Activated CD8-positive, alpha-beta memory T cell treated with anti-CD3 and anti-CD28 coated beads, Interleukin-2, amount 50 U/mL, for 48 hours (primary cell): ENCODE data around the gene CTNNA2.
A peak's percentile ranks its signal among the peaks of the same experiment; 100 is the strongest.
"Not testable (repeated sequence)": the region's sequence is repeated elsewhere in the genome, so short reads cannot be mapped to it uniquely, and the experiment has no call there.

Source experiments
- DNase-seq: peaks from one replicate; pipeline ENCODE4 v3.0.0-alpha.2; 2020

CTNNA2 gene

GRCh38 chr2:80166483-80167171 is 653.8 kb downstream of the CTNNA2 start:
- DNase-seq, result no peak

DNA sequence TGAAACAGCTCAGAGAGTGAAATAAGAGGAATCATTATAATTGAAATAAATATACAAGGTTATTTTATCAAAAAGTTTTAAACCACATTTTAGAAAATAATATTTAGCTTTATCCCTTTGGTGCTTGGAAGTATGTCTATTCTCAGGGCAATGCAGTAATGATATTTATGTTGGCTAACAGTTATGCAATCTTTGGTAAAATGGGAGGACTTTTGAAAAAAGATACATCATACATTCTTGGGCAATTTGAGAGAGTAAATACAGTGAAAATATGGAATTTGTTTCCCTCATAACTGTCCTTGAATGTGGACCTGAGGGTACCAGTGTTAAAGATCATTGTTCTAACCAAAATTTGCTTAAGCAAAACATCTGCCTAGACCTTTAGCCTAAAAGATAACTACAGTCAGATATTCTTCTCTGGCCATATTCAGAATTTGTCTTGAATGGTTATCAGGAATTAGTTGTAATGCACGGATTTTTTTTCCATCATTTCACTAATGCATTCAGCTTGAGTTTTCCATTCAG is 654.5 kb downstream of the CTNNA2 start:
- no peak for DNase-seq

DNA sequence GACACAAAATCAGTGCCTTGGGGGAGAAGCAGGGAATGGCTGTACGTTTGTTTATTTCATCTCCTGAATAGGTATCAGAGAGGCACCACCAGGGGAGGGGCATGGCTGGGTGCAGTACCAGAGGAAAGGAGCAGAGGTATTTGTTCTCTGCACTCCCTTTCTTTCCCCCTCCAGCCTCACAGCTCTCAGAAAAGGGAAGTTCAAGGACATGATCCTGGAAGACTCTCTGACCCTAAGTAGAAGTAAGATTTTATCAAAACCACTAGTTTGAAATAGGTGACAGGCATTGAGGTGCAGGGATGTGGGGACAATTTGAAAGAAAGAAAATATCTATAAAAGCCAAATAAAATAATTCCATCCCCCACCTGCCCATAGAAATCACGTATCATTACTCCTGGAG is 655.2 kb downstream of the CTNNA2 start:
- no peak for DNase-seq

- DNase-seq, result no peak
These were observed 656.0 kb downstream of the CTNNA2 start for GRCh38 chr2:80168801-80169200.

DNA sequence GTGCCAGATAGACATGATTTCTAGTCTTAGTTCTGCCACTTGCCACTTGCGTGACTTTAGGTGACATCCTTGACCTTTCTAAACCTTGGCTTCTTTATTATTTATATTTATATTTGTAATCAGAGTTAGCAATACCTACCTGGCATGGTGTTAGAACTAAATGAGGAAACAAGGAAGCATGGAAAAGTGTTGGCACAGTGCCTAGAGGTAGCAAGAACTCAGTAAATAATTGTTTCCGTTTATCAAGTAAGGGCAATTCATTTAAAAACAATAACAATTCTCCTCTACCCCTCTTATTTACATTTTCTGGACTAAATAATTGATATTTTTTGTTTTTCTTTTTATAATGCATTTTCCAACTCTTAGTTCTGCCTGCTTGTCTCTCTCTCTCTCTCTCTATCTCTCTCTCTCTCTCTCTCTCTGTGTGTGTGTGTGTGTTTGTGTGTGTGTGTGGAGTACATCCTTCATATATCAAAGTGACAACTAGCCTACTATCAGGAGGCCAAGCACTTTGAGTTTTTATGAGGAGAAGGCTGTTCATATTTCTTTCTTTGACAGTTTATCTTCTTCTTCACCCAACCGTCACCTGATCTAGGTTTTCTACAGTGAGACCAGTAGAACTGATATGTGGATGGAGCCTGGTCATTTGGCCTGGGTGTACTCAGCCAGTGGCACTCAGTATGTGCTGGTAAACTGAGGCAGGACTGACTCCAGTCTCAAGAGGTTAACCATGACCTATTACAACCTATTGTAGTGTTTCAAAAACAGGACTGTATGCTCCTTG is 657.2 kb downstream of the CTNNA2 start:
- DNase-seq, result no peak

GRCh38 chr2:80185091-80185490 is 672.2 kb downstream of the CTNNA2 start:
- no peak for DNase-seq

GRCh38 chr2:80186262-80186661 is 673.4 kb downstream of the CTNNA2 start:
- DNase-seq, result no peak

GRCh38 chr2:80187156-80187555 is 674.3 kb downstream of the CTNNA2 start:
- DNase-seq, result no peak

DNA sequence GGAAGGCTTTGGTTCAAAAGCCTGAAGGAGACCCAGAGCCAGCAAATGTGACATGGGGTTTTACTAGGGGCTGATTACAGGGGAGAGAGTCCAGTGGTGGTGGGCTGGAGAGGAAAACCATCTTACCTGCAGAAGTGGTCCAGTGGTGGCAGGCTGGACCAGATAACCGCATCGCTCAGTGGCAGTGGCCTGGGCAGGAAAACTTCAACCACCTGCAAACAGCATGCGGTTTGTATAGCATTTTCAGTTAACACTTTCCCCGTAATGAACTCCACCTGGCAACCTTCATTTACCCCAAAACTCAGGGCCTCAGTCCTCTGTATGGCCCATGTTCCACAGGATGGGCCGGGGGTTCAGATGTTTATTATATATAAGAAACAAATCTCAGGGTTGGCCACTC is 677.3 kb downstream of the CTNNA2 start:
- DNase-seq, result no peak

DNA sequence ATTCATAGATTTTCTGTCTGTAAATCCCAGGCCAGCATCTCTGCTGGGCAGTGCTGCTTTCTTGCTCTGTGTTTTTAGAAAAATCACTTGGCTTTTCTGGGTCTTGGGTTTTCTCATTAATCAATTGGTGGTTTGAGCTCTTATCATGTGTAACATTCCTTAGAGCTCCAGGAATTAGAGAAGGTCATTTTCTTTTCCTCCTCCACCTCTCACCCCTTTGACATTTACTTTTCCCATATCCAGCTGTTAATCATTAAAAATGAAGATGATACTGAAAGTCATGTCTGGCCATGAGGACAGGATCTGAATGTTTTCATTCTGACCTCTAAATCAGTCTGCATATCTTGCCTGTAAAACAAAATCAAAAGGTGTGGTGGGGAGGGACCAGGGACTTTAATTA is 680.7 kb downstream of the CTNNA2 start:
- no peak for DNase-seq

DNA sequence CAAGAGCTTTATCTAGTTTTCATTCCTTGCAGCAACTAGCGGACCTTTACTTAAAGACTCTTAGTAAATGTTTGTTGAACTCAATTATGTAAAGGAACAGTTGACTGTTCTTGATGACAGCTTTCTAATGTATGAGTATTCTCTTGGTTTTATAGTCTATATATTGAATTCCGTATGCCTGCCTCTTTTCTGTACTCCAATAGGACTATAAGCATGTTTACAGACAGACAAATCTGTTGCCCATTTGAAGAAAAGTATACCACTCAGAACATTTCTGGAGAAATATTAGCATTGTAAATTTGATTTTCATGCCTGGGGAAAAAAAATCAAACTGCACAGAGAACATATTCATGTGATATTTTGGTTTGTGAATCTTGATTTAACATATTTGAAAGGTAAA is 682.2 kb downstream of the CTNNA2 start:
- no peak for DNase-seq

DNA sequence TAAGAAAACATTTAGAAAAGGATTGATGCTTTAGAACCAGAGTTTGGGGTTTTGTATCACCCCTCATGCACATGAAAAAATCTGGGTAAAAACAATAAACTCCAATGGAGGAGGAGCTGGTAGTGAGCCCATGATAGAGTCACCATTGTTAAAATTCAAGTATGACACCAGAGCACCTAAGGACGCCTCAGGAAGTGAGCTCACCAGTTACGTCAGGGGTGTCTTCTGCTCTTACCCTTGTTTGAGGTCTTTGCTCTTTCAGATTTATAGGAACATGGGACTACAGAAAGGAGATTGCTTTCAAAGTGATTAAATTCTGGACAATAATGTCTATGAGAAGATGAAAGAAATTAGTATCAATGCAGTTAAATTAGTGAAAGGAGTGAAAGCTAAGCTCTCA is 685.2 kb downstream of the CTNNA2 start:
- DNase-seq, result no peak

- DNase-seq, result no peak
These were observed 686.7 kb downstream of the CTNNA2 start for GRCh38 chr2:80199504-80199903.

DNA sequence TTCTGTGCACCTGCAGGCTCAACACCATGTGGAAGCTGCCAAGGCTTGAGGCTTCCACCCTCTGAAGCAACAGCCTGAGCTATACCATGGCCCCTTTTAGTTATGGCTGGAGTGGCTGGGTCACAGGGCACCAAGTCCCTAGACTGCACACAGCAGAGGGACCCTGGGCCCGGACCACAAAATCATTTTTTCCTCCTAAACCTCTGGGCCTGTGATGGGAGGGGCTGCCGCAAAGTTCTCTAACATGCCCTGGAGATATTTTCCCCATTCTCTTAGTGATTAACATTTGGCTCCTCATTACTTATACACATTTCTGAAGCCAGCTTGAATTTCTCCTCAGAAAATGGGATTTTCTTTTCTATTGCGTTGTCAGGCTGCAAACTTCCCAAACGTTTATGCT is 691.1 kb downstream of the CTNNA2 start:
- DNase-seq, result not testable (repeated sequence)

GRCh38 chr2:80205498-80205897 is 692.6 kb downstream of the CTNNA2 start:
- no peak for DNase-seq

DNA sequence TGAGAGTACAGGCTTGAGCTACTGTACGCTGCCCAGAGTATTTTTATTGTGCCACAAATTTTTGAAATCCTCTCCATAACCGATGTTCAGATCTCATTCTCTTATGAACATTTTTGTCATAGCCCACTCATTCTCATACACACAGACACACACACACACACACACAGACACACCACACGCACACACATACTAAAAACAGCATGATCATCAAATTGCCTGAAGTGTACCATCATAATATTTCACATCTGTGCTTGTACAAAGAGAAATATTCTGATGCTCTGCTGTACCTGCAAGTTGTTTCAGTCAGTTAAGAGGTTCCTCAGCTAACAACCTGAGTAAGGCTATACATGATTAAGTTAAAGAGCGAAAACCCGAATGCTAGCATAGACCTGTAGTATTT is 696.6 kb downstream of the CTNNA2 start:
- no peak for DNase-seq

DNA sequence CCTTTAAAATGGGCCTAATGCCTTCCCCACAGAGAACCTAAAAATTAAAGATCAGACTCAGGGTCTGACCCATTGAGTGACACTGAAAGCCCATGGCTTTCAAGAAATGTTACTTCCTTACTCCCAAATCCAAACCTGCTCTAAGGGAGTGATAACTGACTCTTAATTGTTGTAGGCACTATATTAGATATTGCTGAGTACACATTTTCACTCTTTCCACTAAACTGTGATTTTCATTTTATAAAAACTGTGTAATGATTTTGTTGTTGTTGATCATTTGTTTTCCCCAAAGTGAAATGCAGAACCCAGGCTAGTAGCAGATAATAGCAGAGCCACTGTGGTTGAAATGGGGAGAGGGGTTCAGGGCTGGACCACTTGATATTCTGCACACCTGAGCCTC is 704.6 kb downstream of the CTNNA2 start:
- DNase-seq, result no peak

DNA sequence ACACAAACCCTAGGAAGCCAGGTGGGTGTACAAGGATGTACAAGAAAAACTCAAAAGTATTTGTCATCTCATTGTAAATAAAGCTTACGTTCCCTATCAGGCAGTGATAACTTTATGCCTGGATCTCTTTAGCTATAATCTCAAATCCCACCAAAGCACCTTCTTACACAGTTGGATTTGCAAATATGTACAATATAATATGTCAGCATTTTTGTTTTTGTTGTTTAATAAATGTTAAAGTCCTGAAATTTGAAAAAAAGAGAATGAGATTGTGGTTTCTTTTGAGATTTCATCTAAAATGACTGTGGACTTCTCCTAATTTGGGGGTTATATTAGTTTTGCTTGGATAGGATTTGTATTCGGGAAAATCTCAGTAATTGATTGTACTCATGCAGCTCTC is 709.8 kb downstream of the CTNNA2 start:
- no peak for DNase-seq

- no peak for DNase-seq
These were observed 718.6 kb downstream of the CTNNA2 start for GRCh38 chr2:80231421-80231820.

- no peak for DNase-seq
These were observed 720.5 kb downstream of the CTNNA2 start for GRCh38 chr2:80233333-80233732.

GRCh38 chr2:80238692-80239469 is 726.0 kb downstream of the CTNNA2 start:
- DNase-seq, result peak; percentile 56

- no peak for DNase-seq
These were observed 729.6 kb downstream of the CTNNA2 start for GRCh38 chr2:80242355-80242910.

- DNase-seq, result no peak
These were observed 732.2 kb downstream of the CTNNA2 start for GRCh38 chr2:80244905-80245584.
